Heart left ventricle (tissue), 16 donors: ENCODE data around the gene RNASE4. TPM values are rescaled to one million over a fixed set of nuclear protein-coding genes. Genes with fewer than 3 reads are reported as not detected.
"Not testable (repeated sequence)": the region's sequence is repeated elsewhere in the genome, so short reads cannot be mapped to it uniquely, and the experiment has no call there.

Source experiments
- ATAC-seq, 4 donors: fragments of 200-7000 bp; cut with Tn5 transposase; one replicate each; pipeline ENCODE4 v1.9.1; 2020 to 2022; ENCODE audit warnings: moderate library complexity in 4 of 4, mild to moderate bottlenecking in 3 of 4, moderate number of reproducible peaks in 1 of 4
- DNase-seq, 5 donors: peaks; one replicate each; pipeline ENCODE4 v3.0.0-alpha.2; 2020
- H3K27ac ChIP-seq, 12 donors: fragments of 200-600 bp; sonication (generic) in 4 of 12; one replicate each; pipeline versions ENCODE4 v1.5.0 to v1.8.0; 2016 to 2022; ENCODE audit warnings: mild to moderate bottlenecking in 2 of 12
- H3K27me3 ChIP-seq, 9 donors: fragments of 200-600 bp; sonication (generic) in 2 of 9; one replicate each; pipeline versions ENCODE4 v1.5.1 to v1.8.0; 2016 to 2022; ENCODE audit warnings: mild to moderate bottlenecking in 3 of 9
- H3K36me3 ChIP-seq, 9 donors: fragments of 200-600 bp; sonication (generic) in 2 of 9; one replicate each; pipeline versions ENCODE4 v1.5.0 to v1.8.0; 2018 to 2022; ENCODE audit warnings: mild to moderate bottlenecking in 2 of 9
- H3K4me1 ChIP-seq, 12 donors: fragments of 200-600 bp; sonication (generic) in 4 of 12; one replicate each; pipeline versions ENCODE4 v1.5.0 to v1.8.0; 2016 to 2022; ENCODE audit warnings: mild to moderate bottlenecking in 3 of 12
- H3K4me3 ChIP-seq, 12 donors: fragments of 200-600 bp; sonication (generic) in 4 of 12; one replicate each; pipeline versions ENCODE4 v1.5.0 to v1.8.0; 2017 to 2022; ENCODE audit warnings: mild to moderate bottlenecking in 9 of 12, moderate library complexity in 4 of 12
- H3K9me3 ChIP-seq, 12 donors: fragments of 200-600 bp; sonication (generic) in 4 of 12; one replicate each; pipeline versions ENCODE4 v1.5.0 to v1.8.0; 2016 to 2022; ENCODE audit warnings: mild to moderate bottlenecking in 1 of 12
- CTCF ChIP-seq, 12 donors: fragments of 200-600 bp; sonication (generic) in 4 of 12; IDR thresholded peaks; one replicate each; pipeline versions ENCODE4 v1.5.0 to v1.8.0; 2018 to 2022; ENCODE audit warnings: antibody characterized with exemption in 12 of 12, mild to moderate bottlenecking in 5 of 12
- POLR2A ChIP-seq, 2 donors: fragments of 450-650 bp; IDR thresholded peaks; one replicate each; pipeline ENCODE4 v1.6.1; 2017; ENCODE audit warnings: antibody characterized with exemption in 2 of 2, mild to moderate bottlenecking in 2 of 2, moderate library complexity in 2 of 2
- WGBS, 4 donors: extraction: QIAGEN DNeasy Blood & Tissue Kit in 2 of 4; methylation state at CpG; one replicate each; pipeline versions ENCODE4 v1.1.5 to v1.1.7; 2013 to 2018; 5-methylcytosine and 5-hydroxymethylcytosine counted together
- intact Hi-C, 10 donors: fragments of 100-400 bp; cut with DNase I; formaldehyde crosslinking; loops; one replicate each; pipeline versions ENCODE4 v1.11.1 to v1.14.2; 2022
- polyA plus RNA-seq, 2 donors: library from polyadenylated mRNA; stranded (reverse); fragments of 200-250 nt; gene quantifications; one replicate each; pipeline ENCODE4 v1.2.3, GENCODE V29; 2013
- total RNA-seq, 9 donors: library from RNA; depleted of rRNA in 2 of 9; stranded (reverse); fragments of >200 nt in 2 of 9; fragmentation: NEBNext Ultra II Directional in 3 of 9; extraction: Animal tissue kit (Norgen Biotek cat#: 25700) in 3 of 9; gene quantifications; one replicate each; pipeline versions ENCODE4 v1.1.0 to v1.2.4, GENCODE V29; 2016 to 2023
- donor health status: ischemic (EF 13 %, LVEDD 7.1; RV severe dilation, severe dysfunction).
- donor health status: healthy with polysubstance abuse.
- donor health status: DM: no; HTN: yes; CAD: no.
- donor health status: DM: no; HTN: no; CAD: no.
- donor health status: ischemic (EF 25% LVEDD 6.9; RV normal size, moderate dysfunction).
- donor health status: ischemic (EF 25% LVEDD 5.7; RV mildly dilated, moderate dysfunction).
- donor health status: healthy.
- donor health status: DM: yes; HTN: yes; CAD: no.
- donor health status: ischemic (EF 35%, LVEDD 5.7; RV mildly dilated, moderate dysfunction).
- donor health status: nonischemic (EF 11% LVEDD 7.7; RV severe dilation, severe dysfunction).
- donor health status: DM: yes; HTN: yes; CAD: no.
- donor health status: PGD.
- donor health status: ischemic (EF 29% LVEDD 5.4; RV normal size, mild dysfunction).
- donor health status: nonischemic (EF 23%, LVEDD 6.1; RV moderate dilation, normal function).

RNASE4 gene
- total and polyA plus RNA-seq, 11 donors = 4.7 to 22.2 (median 8.2) TPM

- ATAC-seq (no peak), DNase-seq (no peak)
- Histone ChIP-seq H3K4me3 (no peak overlapping the region), H3K27me3 (no peaks in the 10 kb centered on the region), H3K4me1 (peaks cover 0 to 9% (median 0%) of the 10 kb centered on the region in 12 donors), H3K9me3 (no peaks in the 10 kb centered on the region), H3K27ac (no peak overlapping the region), H3K36me3 (peaks cover 0 to 41% (median under 1%) of the 10 kb centered on the region in 9 donors)
- intact Hi-C loops = loop anchor here (2.0 to 10.0 kb wide), 11 partner anchors 58 to 406 kb away; partner anchors contain the start of genes RNASE1 (in 1 of the 10), RNASE7 (in 1 of the 10) and TMEM253 (in 1 of the 10)
- 85 to 95% (median 90%) methylated on average over 5 of the region's 5 CpGs for WGBS, 4 donors
- TF ChIP-seq POLR2A (IDR thresholded peaks at IDR 0.05) (no peak), CTCF (IDR thresholded peaks at IDR 0.05) (no peak)
Observed at GRCh38 chr14:20698934-20699333, 14.6 kb downstream of the RNASE4 start.

- ATAC-seq = no peak
- no peaks in the 10 kb centered on the region for H3K9me3 ChIP-seq
- peaks cover 0 to 34% (median 0%) of the 10 kb centered on the region in 9 donors for H3K36me3 ChIP-seq
- no peak overlapping the region for H3K4me3 ChIP-seq
- no peak for DNase-seq
- H3K4me1 ChIP-seq = peaks cover 0 to 9% (median 0%) of the 10 kb centered on the region in 12 donors
- TF ChIP-seq CTCF (IDR thresholded peaks at IDR 0.05) (no peak), POLR2A (IDR thresholded peaks at IDR 0.05) (no peak)
- intact Hi-C loops = loop anchor here (2.0 to 10.0 kb wide), 11 partner anchors 57 to 405 kb away; partner anchors contain the start of genes RNASE1 (in 1 of the 10), RNASE7 (in 1 of the 10) and TMEM253 (in 1 of the 10)
- H3K27me3 ChIP-seq = no peaks in the 10 kb centered on the region
- H3K27ac ChIP-seq = no peak overlapping the region
Observed at GRCh38 chr14:20699931-20700330, 15.6 kb downstream of the RNASE4 start.

- not testable (repeated sequence) for H3K27me3 ChIP-seq, DNase-seq, H3K4me1 ChIP-seq, H3K9me3 ChIP-seq, ATAC-seq, H3K4me3 ChIP-seq, H3K27ac ChIP-seq
- intact Hi-C loops = loop anchor here in 3 of 10 donors (5.0 to 10.0 kb wide), 3 partner anchors 171 to 274 kb away; no protein-coding TSS in a partner anchor
- 92 to 99% (median 97%) methylated on average over 7 of the region's 7 CpGs for WGBS, 4 donors
- H3K36me3 ChIP-seq = peaks cover 0 to 24% (median 0%) of the 10 kb centered on the region in 9 donors
Observed at GRCh38 chr14:20700965-20701364, 16.6 kb downstream of the RNASE4 start.

- Histone ChIP-seq H3K27ac (peak overlapping the region in 6 of 12 donors; percentile 1 to 71 (median 24)), H3K9me3 (no peaks in the 10 kb centered on the region), H3K27me3 (no peaks in the 10 kb centered on the region), H3K4me1 (peaks cover 0 to 15% (median 2%) of the 10 kb centered on the region in 12 donors), H3K36me3 (no peaks in the 10 kb centered on the region), H3K4me3 (no peak overlapping the region)
- 37 to 54% (median 43%) methylated on average over 4 of the region's 4 CpGs for WGBS, 4 donors
- ATAC-seq (no peak), DNase-seq (no peak)
- TF ChIP-seq POLR2A (IDR thresholded peaks at IDR 0.05) (no peak), CTCF (IDR thresholded peaks at IDR 0.05) (no peak)
- intact Hi-C loops = loop anchor here in 3 of 10 donors (5.0 to 10.0 kb wide), 3 partner anchors 50 to 268 kb away; no protein-coding TSS in a partner anchor
Observed at GRCh38 chr14:20706657-20707355, 22.4 kb downstream of the RNASE4 start.
